GM23338 (cell line): ENCODE data around the gene KRTCAP2. TPM values are rescaled to one million over a fixed set of nuclear protein-coding genes. Genes with fewer than 3 reads are reported as not detected.
A peak's percentile ranks its signal among the peaks of the same experiment; 100 is the strongest.

Experiments used
- ATAC-seq: fragments of 200-7000 bp; cut with Tn5 transposase; 3 replicates; pipeline ENCODE4 v1.9.1; 2020
- DNase-seq: peaks from one replicate; pipeline ENCODE4 v3.0.0-alpha.2; 2015; ENCODE audit warnings: low spot score
- H2AFZ ChIP-seq: fragments of 200-600 bp; sonication (generic); 2 replicates; pipeline ENCODE4 v1.8.0; 2016; ENCODE audit warnings: antibody characterized with exemption, mild to moderate bottlenecking, moderate library complexity
- H3F3A ChIP-seq: fragments of 200-600 bp; sonication (generic); replicated peaks from 2 replicates; pipeline ENCODE4 v1.8.0; 2017; ENCODE audit warnings: antibody characterized with exemption, mixed run types, low read depth
- H3K27ac ChIP-seq: fragments of 200-600 bp; sonication (generic); 2 replicates; pipeline ENCODE4 v1.6.1; 2016; ENCODE audit warnings: low read depth
- H3K27me3 ChIP-seq: fragments of 200-600 bp; sonication (generic); 2 replicates; pipeline ENCODE4 v1.8.0; 2016; ENCODE audit warnings: mild to moderate bottlenecking, mixed run types, moderate library complexity; ENCODE audit not compliant: insufficient read depth
- H3K36me3 ChIP-seq: fragments of 200-600 bp; sonication (generic); 2 replicates; pipeline ENCODE4 v1.8.0; 2016; ENCODE audit warnings: mild to moderate bottlenecking; ENCODE audit not compliant: insufficient read depth
- H3K4me1 ChIP-seq: fragments of 200-600 bp; sonication (generic); 2 replicates; pipeline ENCODE4 v1.8.0; 2016; ENCODE audit warnings: mild to moderate bottlenecking, moderate library complexity; ENCODE audit not compliant: insufficient read depth
- H3K4me2 ChIP-seq: fragments of 200-600 bp; sonication (generic); 2 replicates; pipeline ENCODE4 v1.7.1; 2017; ENCODE audit warnings: mixed run types
- H3K4me3 ChIP-seq: fragments of 200-600 bp; sonication (generic); 2 replicates; pipeline ENCODE4 v1.6.1; 2016; ENCODE audit warnings: mixed run types
- H3K79me2 ChIP-seq: fragments of 200-600 bp; sonication (generic); replicated peaks from 2 replicates; pipeline ENCODE4 v1.8.0; 2017; ENCODE audit warnings: mild to moderate bottlenecking; ENCODE audit not compliant: insufficient read depth
- H3K9me2 ChIP-seq: fragments of 200-600 bp; sonication (generic); 2 replicates; pipeline ENCODE4 v1.8.0; 2017; ENCODE audit not compliant: insufficient read depth
- H4K20me1 ChIP-seq: fragments of 200-600 bp; sonication (generic); replicated peaks from 2 replicates; pipeline ENCODE4 v1.8.0; 2017; ENCODE audit warnings: mild to moderate bottlenecking; ENCODE audit not compliant: insufficient read depth
- H3K27ac Mint-ChIP-seq: 2 replicates; pipeline ENCODE4 v1.8.0; 2020; ENCODE audit warnings: inconsistent platforms, mild to moderate bottlenecking, moderate library complexity, mixed read lengths
- H3K27me3 Mint-ChIP-seq: 3 replicates; pipeline ENCODE4 v1.8.0; 2022; ENCODE audit warnings: low read depth, mild to moderate bottlenecking, moderate library complexity, mixed read lengths, inconsistent platforms; ENCODE audit not compliant: insufficient read depth, poor library complexity
- H3K36me3 Mint-ChIP-seq: 3 replicates; pipeline ENCODE4 v1.8.0; 2021; ENCODE audit warnings: low read depth, mild to moderate bottlenecking, inconsistent platforms, moderate library complexity, mixed read lengths
- H3K4me1 Mint-ChIP-seq: 3 replicates; pipeline ENCODE4 v1.8.0; 2020; ENCODE audit warnings: mild to moderate bottlenecking, inconsistent platforms, mixed read lengths
- H3K4me3 Mint-ChIP-seq: 3 replicates; pipeline ENCODE4 v1.8.0; 2021; ENCODE audit warnings: moderate library complexity, mild to moderate bottlenecking, inconsistent platforms, mixed read lengths
- H3K9me3 Mint-ChIP-seq: 3 replicates; pipeline ENCODE4 v1.8.0; 2020; ENCODE audit warnings: moderate library complexity, mild to moderate bottlenecking, inconsistent platforms, mixed read lengths
- JUNB ChIP-seq: IDR thresholded peaks from one replicate; pipeline ENCODE4 v1.6.1; 2016; ENCODE audit warnings: antibody characterized with exemption; ENCODE audit not compliant: unreplicated experiment
- NANOG ChIP-seq: IDR thresholded peaks from 2 replicates; pipeline ENCODE4 v1.6.1; 2016; ENCODE audit warnings: antibody characterized with exemption, borderline replicate concordance
- POLR2AphosphoS5 ChIP-seq: IDR thresholded peaks from 2 replicates; pipeline ENCODE4 v1.6.1; 2016; ENCODE audit warnings: antibody characterized with exemption, low read depth
- STAT1 ChIP-seq: IDR thresholded peaks from one replicate; pipeline ENCODE4 v1.6.1; 2016; ENCODE audit warnings: antibody characterized with exemption; ENCODE audit not compliant: unreplicated experiment
- ZNF114 ChIP-seq: fragments of 250-450 bp; sonication (Bioruptor Pico); IDR thresholded peaks from 2 replicates; pipeline ENCODE4 v1.5.0; 2020; ENCODE audit warnings: mild to moderate bottlenecking, moderate library complexity
- ZNF331 ChIP-seq: fragments of 250-450 bp; sonication (Bioruptor Pico); IDR thresholded peaks from 2 replicates; pipeline ENCODE4 v1.5.0; 2020; ENCODE audit warnings: low read depth, mild to moderate bottlenecking, moderate library complexity
- polyA plus RNA-seq: library from polyadenylated mRNA; unstranded; fragments of >200 nt; fragmentation: Nextera tagmentation; extraction: Ambion mirVana; gene quantifications from 2 replicates; pipeline ENCODE4 v1.2.1, GENCODE V29; 2016
- total RNA-seq: library from RNA; depleted of rRNA; stranded (reverse); fragments of >200 nt; shearing (Covaris generic); gene quantifications from 2 replicates; pipeline ENCODE4 v1.2.3, GENCODE V29; 2014
- TF ChIP-seq, protein P1 (sequence below): IDR thresholded peaks from 2 replicates; pipeline ENCODE4 v1.6.1; 2016; ENCODE audit warnings: antibody characterized with exemption
- TF ChIP-seq, protein P2 (sequence below), 2 experiments: fragments of 200-600 bp in 1 of 2; sonication (generic) in 1 of 2; conservative IDR thresholded peaks; 2 replicates each; pipeline versions ENCODE4 v1.5.1 to v1.6.1; 2016 to 2017; ENCODE audit warnings: antibody characterized with exemption in 2 of 2, low read depth in 2 of 2, mild to moderate bottlenecking in 2 of 2, moderate library complexity in 1 of 2
- TF ChIP-seq, protein P3 (sequence below): IDR thresholded peaks from one replicate; pipeline ENCODE4 v1.6.1; 2018; ENCODE audit warnings: antibody characterized with exemption; ENCODE audit not compliant: unreplicated experiment
- TF ChIP-seq, protein P4 (sequence below): fragments of 250-450 bp; sonication (Bioruptor Pico); IDR thresholded peaks from 2 replicates; pipeline ENCODE4 v1.5.0; 2020; ENCODE audit warnings: mild to moderate bottlenecking, moderate library complexity

The KRTCAP2 gene
- total and polyA plus RNA-seq, 2 experiments from 2014 or later, result 106 to 579 TPM

DNA sequence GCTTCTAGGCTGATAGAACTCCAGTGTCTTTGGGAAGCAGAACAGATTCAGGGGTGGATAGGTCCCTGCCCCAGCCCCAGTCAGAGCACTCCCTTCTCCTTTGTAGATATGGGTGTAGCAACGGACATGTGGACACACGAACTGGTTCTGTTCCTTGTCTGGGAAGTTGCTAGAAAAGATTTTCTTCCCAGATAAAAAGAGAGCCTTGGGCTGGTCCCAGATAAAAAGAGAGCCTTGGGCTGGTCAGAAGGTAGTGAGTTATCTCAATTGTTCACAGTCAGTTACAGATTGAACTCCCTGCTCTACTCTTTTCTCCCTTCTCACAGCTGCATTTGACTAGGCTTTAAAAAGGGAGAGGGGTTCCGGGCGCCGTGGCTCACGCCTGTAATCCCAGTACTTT is 52.9 kb downstream of the KRTCAP2 start:
- TF ChIP-seq ZNF331 (CRISPR knock-in tag) (no peak), POLR2AphosphoS5 (no peak), JUNB (no peak), ZNF114 (no peak), STAT1 (no peak), NANOG (no peak)
- TF ChIP-seq, protein P1, sequence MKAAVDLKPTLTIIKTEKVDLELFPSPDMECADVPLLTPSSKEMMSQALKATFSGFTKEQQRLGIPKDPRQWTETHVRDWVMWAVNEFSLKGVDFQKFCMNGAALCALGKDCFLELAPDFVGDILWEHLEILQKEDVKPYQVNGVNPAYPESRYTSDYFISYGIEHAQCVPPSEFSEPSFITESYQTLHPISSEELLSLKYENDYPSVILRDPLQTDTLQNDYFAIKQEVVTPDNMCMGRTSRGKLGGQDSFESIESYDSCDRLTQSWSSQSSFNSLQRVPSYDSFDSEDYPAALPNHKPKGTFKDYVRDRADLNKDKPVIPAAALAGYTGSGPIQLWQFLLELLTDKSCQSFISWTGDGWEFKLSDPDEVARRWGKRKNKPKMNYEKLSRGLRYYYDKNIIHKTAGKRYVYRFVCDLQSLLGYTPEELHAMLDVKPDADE, result no peak
- TF ChIP-seq, protein P2, sequence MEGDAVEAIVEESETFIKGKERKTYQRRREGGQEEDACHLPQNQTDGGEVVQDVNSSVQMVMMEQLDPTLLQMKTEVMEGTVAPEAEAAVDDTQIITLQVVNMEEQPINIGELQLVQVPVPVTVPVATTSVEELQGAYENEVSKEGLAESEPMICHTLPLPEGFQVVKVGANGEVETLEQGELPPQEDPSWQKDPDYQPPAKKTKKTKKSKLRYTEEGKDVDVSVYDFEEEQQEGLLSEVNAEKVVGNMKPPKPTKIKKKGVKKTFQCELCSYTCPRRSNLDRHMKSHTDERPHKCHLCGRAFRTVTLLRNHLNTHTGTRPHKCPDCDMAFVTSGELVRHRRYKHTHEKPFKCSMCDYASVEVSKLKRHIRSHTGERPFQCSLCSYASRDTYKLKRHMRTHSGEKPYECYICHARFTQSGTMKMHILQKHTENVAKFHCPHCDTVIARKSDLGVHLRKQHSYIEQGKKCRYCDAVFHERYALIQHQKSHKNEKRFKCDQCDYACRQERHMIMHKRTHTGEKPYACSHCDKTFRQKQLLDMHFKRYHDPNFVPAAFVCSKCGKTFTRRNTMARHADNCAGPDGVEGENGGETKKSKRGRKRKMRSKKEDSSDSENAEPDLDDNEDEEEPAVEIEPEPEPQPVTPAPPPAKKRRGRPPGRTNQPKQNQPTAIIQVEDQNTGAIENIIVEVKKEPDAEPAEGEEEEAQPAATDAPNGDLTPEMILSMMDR (conservative IDR thresholded peaks at IDR 0.05; ENCODE audit: low read depth in 2 of 2), result no peak
- TF ChIP-seq, protein P3, sequence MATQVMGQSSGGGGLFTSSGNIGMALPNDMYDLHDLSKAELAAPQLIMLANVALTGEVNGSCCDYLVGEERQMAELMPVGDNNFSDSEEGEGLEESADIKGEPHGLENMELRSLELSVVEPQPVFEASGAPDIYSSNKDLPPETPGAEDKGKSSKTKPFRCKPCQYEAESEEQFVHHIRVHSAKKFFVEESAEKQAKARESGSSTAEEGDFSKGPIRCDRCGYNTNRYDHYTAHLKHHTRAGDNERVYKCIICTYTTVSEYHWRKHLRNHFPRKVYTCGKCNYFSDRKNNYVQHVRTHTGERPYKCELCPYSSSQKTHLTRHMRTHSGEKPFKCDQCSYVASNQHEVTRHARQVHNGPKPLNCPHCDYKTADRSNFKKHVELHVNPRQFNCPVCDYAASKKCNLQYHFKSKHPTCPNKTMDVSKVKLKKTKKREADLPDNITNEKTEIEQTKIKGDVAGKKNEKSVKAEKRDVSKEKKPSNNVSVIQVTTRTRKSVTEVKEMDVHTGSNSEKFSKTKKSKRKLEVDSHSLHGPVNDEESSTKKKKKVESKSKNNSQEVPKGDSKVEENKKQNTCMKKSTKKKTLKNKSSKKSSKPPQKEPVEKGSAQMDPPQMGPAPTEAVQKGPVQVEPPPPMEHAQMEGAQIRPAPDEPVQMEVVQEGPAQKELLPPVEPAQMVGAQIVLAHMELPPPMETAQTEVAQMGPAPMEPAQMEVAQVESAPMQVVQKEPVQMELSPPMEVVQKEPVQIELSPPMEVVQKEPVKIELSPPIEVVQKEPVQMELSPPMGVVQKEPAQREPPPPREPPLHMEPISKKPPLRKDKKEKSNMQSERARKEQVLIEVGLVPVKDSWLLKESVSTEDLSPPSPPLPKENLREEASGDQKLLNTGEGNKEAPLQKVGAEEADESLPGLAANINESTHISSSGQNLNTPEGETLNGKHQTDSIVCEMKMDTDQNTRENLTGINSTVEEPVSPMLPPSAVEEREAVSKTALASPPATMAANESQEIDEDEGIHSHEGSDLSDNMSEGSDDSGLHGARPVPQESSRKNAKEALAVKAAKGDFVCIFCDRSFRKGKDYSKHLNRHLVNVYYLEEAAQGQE, result no peak
- TF ChIP-seq, protein P4, sequence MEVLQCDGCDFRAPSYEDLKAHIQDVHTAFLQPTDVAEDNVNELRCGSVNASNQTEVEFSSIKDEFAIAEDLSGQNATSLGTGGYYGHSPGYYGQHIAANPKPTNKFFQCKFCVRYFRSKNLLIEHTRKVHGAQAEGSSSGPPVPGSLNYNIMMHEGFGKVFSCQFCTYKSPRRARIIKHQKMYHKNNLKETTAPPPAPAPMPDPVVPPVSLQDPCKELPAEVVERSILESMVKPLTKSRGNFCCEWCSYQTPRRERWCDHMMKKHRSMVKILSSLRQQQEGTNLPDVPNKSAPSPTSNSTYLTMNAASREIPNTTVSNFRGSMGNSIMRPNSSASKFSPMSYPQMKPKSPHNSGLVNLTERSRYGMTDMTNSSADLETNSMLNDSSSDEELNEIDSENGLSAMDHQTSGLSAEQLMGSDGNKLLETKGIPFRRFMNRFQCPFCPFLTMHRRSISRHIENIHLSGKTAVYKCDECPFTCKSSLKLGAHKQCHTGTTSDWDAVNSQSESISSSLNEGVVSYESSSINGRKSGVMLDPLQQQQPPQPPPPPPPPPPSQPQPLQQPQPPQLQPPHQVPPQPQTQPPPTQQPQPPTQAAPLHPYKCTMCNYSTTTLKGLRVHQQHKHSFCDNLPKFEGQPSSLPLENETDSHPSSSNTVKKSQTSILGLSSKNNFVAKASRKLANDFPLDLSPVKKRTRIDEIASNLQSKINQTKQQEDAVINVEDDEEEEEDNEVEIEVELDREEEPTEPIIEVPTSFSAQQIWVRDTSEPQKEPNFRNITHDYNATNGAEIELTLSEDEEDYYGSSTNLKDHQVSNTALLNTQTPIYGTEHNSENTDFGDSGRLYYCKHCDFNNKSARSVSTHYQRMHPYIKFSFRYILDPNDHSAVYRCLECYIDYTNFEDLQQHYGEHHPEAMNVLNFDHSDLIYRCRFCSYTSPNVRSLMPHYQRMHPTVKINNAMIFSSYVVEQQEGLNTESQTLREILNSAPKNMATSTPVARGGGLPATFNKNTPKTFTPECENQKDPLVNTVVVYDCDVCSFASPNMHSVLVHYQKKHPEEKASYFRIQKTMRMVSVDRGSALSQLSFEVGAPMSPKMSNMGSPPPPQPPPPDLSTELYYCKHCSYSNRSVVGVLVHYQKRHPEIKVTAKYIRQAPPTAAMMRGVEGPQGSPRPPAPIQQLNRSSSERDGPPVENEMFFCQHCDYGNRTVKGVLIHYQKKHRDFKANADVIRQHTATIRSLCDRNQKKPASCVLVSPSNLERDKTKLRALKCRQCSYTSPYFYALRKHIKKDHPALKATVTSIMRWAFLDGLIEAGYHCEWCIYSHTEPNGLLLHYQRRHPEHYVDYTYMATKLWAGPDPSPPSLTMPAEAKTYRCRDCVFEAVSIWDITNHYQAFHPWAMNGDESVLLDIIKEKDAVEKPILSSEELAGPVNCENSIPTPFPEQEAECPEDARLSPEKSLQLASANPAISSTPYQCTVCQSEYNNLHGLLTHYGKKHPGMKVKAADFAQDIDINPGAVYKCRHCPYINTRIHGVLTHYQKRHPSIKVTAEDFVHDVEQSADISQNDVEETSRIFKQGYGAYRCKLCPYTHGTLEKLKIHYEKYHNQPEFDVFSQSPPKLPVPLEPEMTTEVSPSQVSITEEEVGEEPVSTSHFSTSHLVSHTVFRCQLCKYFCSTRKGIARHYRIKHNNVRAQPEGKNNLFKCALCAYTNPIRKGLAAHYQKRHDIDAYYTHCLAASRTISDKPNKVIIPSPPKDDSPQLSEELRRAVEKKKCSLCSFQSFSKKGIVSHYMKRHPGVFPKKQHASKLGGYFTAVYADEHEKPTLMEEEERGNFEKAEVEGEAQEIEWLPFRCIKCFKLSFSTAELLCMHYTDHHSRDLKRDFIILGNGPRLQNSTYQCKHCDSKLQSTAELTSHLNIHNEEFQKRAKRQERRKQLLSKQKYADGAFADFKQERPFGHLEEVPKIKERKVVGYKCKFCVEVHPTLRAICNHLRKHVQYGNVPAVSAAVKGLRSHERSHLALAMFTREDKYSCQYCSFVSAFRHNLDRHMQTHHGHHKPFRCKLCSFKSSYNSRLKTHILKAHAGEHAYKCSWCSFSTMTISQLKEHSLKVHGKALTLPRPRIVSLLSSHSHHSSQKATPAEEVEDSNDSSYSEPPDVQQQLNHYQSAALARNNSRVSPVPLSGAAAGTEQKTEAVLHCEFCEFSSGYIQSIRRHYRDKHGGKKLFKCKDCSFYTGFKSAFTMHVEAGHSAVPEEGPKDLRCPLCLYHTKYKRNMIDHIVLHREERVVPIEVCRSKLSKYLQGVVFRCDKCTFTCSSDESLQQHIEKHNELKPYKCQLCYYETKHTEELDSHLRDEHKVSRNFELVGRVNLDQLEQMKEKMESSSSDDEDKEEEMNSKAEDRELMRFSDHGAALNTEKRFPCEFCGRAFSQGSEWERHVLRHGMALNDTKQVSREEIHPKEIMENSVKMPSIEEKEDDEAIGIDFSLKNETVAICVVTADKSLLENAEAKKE (CRISPR knock-in tag), result no peak
- Histone ChIP-seq H3K9me2 (no peaks in the 10 kb centered on the region), H3K79me2 (no peaks in the 10 kb centered on the region), H3K27ac (no peak overlapping the region), H3K27me3 (peaks cover 35% of the 10 kb centered on the region), H3F3A (no peaks in the 10 kb centered on the region; the same call in none of the 2 replicates), H2AFZ (0 out of 2 replicates have a peak overlapping the region, but pooled peaks have one; percentile 28), H3K4me2 (no peak overlapping the region), H3K4me1 (peaks cover 16% of the 10 kb centered on the region), H3K36me3 (no peaks in the 10 kb centered on the region), H4K20me1 (no peaks in the 10 kb centered on the region), H3K4me3 (no peak overlapping the region)
- Mint-ChIP-seq H3K27ac (no peak overlapping the region), H3K4me3 (no peak overlapping the region), H3K4me1 (peaks cover 13% of the 10 kb centered on the region), H3K27me3 (peaks cover 37% of the 10 kb centered on the region), H3K9me3 (no peaks in the 10 kb centered on the region), H3K36me3 (no peaks in the 10 kb centered on the region)
- DNase-seq (no peak), ATAC-seq (no peak)
